ENCODE measurements around the gene PAH. TPM values are rescaled to one million over a fixed set of nuclear protein-coding genes. Genes with fewer than 3 reads are reported as not detected.
"Not testable (repeated sequence)": the region's sequence is repeated elsewhere in the genome, so short reads cannot be mapped to it uniquely, and the experiment has no call there.

The PAH gene
- total RNA-seq, 2 donors from 2014 or later = 0.21 TPM; not detected in 1

DNA sequence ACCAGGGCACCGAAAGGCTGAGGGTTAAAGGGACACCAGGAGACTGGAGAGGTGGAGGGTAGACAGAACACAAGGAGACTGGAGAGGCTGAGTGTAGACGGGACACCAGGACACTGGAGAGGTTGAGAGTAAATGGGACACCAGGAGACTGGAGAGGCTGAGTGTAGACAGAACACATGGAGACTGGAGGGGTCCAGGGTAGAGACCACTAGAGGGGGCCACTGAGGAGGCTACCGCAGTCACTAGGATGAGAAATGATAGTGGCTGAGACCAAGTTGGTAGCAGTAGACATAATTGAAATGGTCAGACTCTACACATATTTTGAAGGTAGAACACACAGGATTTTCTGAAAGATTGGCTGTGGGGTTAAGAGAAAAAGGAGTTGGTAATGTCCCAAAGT, 68.2 kb downstream of the PAH start:
- Mint-ChIP-seq H3K4me3 (no peak overlapping the region), H3K36me3 (ENCODE audit: low read depth) (no peaks in the 10 kb centered on the region), H3K4me1 (no peaks in the 10 kb centered on the region), H3K9me3 (no peaks in the 10 kb centered on the region), H3K27ac (no peak overlapping the region), H3K27me3 (peaks cover 9% of the 10 kb centered on the region)
- no peak for ATAC-seq (replicated peaks)

- Mint-ChIP-seq H3K36me3 (ENCODE audit: low read depth) (no peaks in the 10 kb centered on the region), H3K27ac (no peak overlapping the region), H3K4me1 (no peaks in the 10 kb centered on the region), H3K4me3 (no peak overlapping the region), H3K27me3 (peaks cover 9% of the 10 kb centered on the region), H3K9me3 (no peaks in the 10 kb centered on the region)
- no peak for ATAC-seq (replicated peaks)
These were observed 69.9 kb downstream of the PAH start for GRCh38 chr12:102847131-102847530.

- H3K4me3 Mint-ChIP-seq = no peak overlapping the region
- H3K9me3 Mint-ChIP-seq = no peaks in the 10 kb centered on the region
- ATAC-seq (replicated peaks) = no peak
- H3K36me3 Mint-ChIP-seq (ENCODE audit: low read depth) = no peaks in the 10 kb centered on the region
- no peaks in the 10 kb centered on the region for H3K4me1 Mint-ChIP-seq
- no peak overlapping the region for H3K27ac Mint-ChIP-seq
- H3K27me3 Mint-ChIP-seq = no peaks in the 10 kb centered on the region
These were observed 83.2 kb downstream of the PAH start for GRCh38 chr12:102833687-102834441.

GRCh38 chr12:102832826-102833225, 84.2 kb downstream of the PAH start:
- not testable (repeated sequence) for H3K4me1 Mint-ChIP-seq; ATAC-seq (replicated peaks); H3K4me3 Mint-ChIP-seq; H3K27ac Mint-ChIP-seq; H3K36me3 Mint-ChIP-seq (ENCODE audit: low read depth); H3K27me3 Mint-ChIP-seq; H3K9me3 Mint-ChIP-seq

GRCh38 chr12:102824218-102824835, 92.7 kb downstream of the PAH start:
- H3K4me1 Mint-ChIP-seq = no peaks in the 10 kb centered on the region
- ATAC-seq (replicated peaks) = no peak
- peaks cover 22% of the 10 kb centered on the region for H3K27me3 Mint-ChIP-seq
- no peak overlapping the region for H3K4me3 Mint-ChIP-seq
- peaks cover 4% of the 10 kb centered on the region for H3K9me3 Mint-ChIP-seq
- no peaks in the 10 kb centered on the region for H3K36me3 Mint-ChIP-seq (ENCODE audit: low read depth)
- H3K27ac Mint-ChIP-seq = no peak overlapping the region

DNA sequence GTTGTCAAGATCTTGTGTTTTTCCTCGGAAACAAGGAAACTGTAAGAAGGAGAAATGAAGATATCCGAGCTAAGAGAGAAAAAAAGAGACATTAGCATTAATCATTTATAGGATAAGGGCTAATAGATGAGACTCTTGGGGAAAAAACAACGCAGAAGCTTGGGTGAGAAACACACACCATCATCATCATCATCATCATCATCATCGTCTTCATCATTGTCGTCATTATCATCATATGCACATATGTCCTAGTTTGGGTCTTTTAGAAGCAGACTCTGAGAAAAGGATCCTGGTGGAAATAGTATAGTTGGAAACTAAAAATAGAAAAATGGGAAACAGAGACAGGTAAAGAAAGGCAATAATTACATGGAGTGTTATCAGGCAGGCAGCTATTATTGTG, 95.9 kb downstream of the PAH start:
- H3K9me3 Mint-ChIP-seq = peaks cover 6% of the 10 kb centered on the region
- H3K27me3 Mint-ChIP-seq = peaks cover 28% of the 10 kb centered on the region
- ATAC-seq (replicated peaks) = no peak

DNA sequence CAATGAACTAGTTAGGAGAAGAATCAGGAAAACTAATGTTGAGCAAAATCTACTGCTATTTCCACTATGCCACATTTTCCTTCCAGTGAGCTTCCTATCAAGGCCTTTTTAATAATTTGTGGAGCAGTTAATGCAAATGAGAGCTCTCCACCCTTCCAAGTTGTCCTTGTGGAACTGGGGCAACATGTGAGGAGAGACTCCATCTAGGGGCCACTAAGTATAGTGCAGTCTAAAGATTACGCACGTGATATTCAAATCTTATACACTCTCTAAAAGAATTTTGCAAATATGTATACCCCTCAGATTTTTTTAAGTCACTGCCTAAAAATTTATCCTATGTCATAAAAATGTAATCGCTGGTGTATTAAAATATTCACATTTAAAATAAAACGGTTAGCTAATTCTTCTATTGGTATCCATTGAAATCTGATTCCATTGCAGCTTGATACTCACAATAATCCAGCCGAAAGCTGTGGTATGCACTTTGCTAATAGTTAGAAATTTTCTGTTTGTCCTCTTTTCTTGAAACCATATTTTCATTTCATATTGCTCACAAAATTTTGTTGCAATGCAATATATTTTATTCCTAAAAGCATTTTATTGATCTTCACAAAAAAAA, 100.1 kb downstream of the PAH start:
- no peak overlapping the region for H3K4me3 Mint-ChIP-seq
- H3K27me3 Mint-ChIP-seq = peaks cover 13% of the 10 kb centered on the region
- ATAC-seq (replicated peaks) = no peak
- no peaks in the 10 kb centered on the region for H3K4me1 Mint-ChIP-seq
- peaks cover 6% of the 10 kb centered on the region for H3K9me3 Mint-ChIP-seq
- H3K27ac Mint-ChIP-seq = no peak overlapping the region
- no peaks in the 10 kb centered on the region for H3K36me3 Mint-ChIP-seq (ENCODE audit: low read depth)

More for the DNA sequence above, 95.9 kb downstream of the PAH start:
- Mint-ChIP-seq H3K27ac (no peak overlapping the region), H3K36me3 (ENCODE audit: low read depth) (no peaks in the 10 kb centered on the region), H3K4me1 (no peaks in the 10 kb centered on the region), H3K4me3 (no peak overlapping the region)

DNA sequence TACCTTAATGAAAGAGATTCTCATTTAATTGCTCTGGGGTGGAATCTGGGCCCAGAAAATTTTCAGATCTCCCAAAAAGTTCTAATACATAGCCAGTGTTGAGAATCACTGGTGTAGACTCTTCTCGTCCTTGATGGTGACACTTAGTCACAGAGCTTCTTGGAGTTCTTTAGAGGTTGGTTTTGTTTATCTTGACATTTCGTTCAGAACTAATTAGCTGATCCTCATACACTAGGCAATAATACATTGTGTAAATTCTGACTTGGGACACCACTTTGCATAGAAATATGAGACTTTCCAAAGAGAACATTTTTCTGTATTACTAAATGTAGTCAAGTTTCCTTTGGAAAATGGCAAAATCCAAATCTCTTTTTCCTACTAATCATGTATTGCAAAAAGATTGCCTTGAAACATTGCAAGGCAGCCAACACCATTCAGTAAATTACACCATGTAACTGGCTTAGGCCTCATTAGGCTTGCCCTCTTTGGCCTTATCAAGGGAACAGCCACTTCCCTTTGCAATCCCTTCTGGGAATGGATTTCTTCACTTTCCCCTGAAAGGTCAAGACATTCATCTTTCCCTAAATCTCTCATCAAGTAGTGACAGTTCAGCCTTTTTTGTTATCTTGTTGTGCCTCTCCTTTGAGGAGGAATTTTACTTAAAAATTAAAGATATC, 102.2 kb downstream of the PAH start:
- peaks cover 13% of the 10 kb centered on the region for H3K27me3 Mint-ChIP-seq
- H3K4me3 Mint-ChIP-seq = no peak overlapping the region
- no peak for ATAC-seq (replicated peaks)
- no peaks in the 10 kb centered on the region for H3K4me1 Mint-ChIP-seq
- no peak overlapping the region for H3K27ac Mint-ChIP-seq
- peaks cover 3% of the 10 kb centered on the region for H3K9me3 Mint-ChIP-seq
- no peaks in the 10 kb centered on the region for H3K36me3 Mint-ChIP-seq (ENCODE audit: low read depth)

- peaks cover 7% of the 10 kb centered on the region for H3K27me3 Mint-ChIP-seq
- no peaks in the 10 kb centered on the region for H3K9me3 Mint-ChIP-seq
- no peak overlapping the region for H3K27ac Mint-ChIP-seq
- H3K4me3 Mint-ChIP-seq = no peak overlapping the region
- H3K36me3 Mint-ChIP-seq (ENCODE audit: low read depth) = no peaks in the 10 kb centered on the region
- no peak for ATAC-seq (replicated peaks)
- H3K4me1 Mint-ChIP-seq = no peaks in the 10 kb centered on the region
These were observed 104.7 kb downstream of the PAH start for GRCh38 chr12:102812344-102812743.

- H3K9me3 Mint-ChIP-seq = no peaks in the 10 kb centered on the region
- no peak overlapping the region for H3K4me3 Mint-ChIP-seq
- no peaks in the 10 kb centered on the region for H3K4me1 Mint-ChIP-seq
- peaks cover 7% of the 10 kb centered on the region for H3K27me3 Mint-ChIP-seq
- ATAC-seq (replicated peaks) = no peak
- H3K36me3 Mint-ChIP-seq (ENCODE audit: low read depth) = no peaks in the 10 kb centered on the region
- H3K27ac Mint-ChIP-seq = no peak overlapping the region
These were observed 105.8 kb downstream of the PAH start for GRCh38 chr12:102811110-102811737.

GRCh38 chr12:102808412-102808811, 108.6 kb downstream of the PAH start:
- Mint-ChIP-seq H3K27ac (no peak overlapping the region), H3K9me3 (peaks cover 6% of the 10 kb centered on the region), H3K36me3 (ENCODE audit: low read depth) (no peaks in the 10 kb centered on the region), H3K4me1 (no peaks in the 10 kb centered on the region), H3K4me3 (no peak overlapping the region), H3K27me3 (peaks cover 4% of the 10 kb centered on the region)
- ATAC-seq (replicated peaks) = no peak

DNA sequence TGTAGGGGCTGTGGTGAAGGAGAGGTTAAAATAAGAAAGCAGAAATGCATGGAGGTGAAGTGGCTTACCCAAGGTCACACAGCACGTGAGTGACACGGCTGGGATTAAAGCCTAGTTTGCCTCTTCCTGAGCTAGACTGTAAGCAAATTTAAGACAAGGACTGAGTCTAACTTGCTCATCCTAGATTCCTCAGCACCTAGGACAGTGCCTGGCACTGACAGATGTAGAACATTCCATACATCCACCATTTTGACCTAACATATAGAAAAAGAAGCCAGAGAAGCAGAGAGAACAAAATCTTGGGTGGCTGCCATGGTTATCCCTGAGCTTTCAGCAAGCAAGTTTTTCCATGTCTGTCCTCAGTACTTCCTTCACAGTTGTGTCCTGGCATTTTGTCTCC, 110.5 kb downstream of the PAH start:
- Mint-ChIP-seq H3K27me3 (no peaks in the 10 kb centered on the region), H3K4me1 (no peaks in the 10 kb centered on the region), H3K4me3 (no peak overlapping the region), H3K9me3 (peaks cover 6% of the 10 kb centered on the region), H3K27ac (no peak overlapping the region), H3K36me3 (ENCODE audit: low read depth) (no peaks in the 10 kb centered on the region)
- no peak for ATAC-seq (replicated peaks)

GRCh38 chr12:102806110-102806509, 110.9 kb downstream of the PAH start:
- no peak overlapping the region for H3K27ac Mint-ChIP-seq
- no peaks in the 10 kb centered on the region for H3K27me3 Mint-ChIP-seq
- H3K36me3 Mint-ChIP-seq (ENCODE audit: low read depth) = no peaks in the 10 kb centered on the region
- peaks cover 6% of the 10 kb centered on the region for H3K9me3 Mint-ChIP-seq
- H3K4me3 Mint-ChIP-seq = no peak overlapping the region
- ATAC-seq (replicated peaks) = no peak
- H3K4me1 Mint-ChIP-seq = no peaks in the 10 kb centered on the region

- Mint-ChIP-seq H3K4me3 (no peak overlapping the region), H3K4me1 (no peaks in the 10 kb centered on the region), H3K9me3 (peaks cover 6% of the 10 kb centered on the region), H3K27me3 (no peaks in the 10 kb centered on the region), H3K27ac (no peak overlapping the region), H3K36me3 (ENCODE audit: low read depth) (no peaks in the 10 kb centered on the region)
- ATAC-seq (replicated peaks) = no peak
These were observed 116.5 kb downstream of the PAH start for GRCh38 chr12:102800565-102800964.

Data from activated T-helper 17 cell treated with anti-CD3 and anti-CD28 coated beads, Interleukin-2, amount 50 U/mL, for 72 hours (primary cell).